ENCODE data around the gene STK11IP.

- TF ChIP-seq ZNF138 (CRISPR knock-in tag; IDR thresholded peaks at IDR 0.05; ENCODE audit: low read depth) (no peak), RFX1 (IDR thresholded peaks at IDR 0.05) (peak; percentile 16; the same call in 1 of the 2 replicates), ARID2 (CRISPR knock-in tag; IDR thresholded peaks at IDR 0.05; ENCODE audit: borderline replicate concordance) (no peak), CTCF (CRISPR knock-in tag; IDR thresholded peaks at IDR 0.05) (peak; percentile 58), UBTF (CRISPR knock-in tag; IDR thresholded peaks at IDR 0.05) (no peak), ADNP (CRISPR knock-in tag; IDR thresholded peaks at IDR 0.05) (no peak)
Observed at GRCh38 chr2:219626540-219626939, 28.9 kb downstream of the STK11IP start.

All from HepG2 (cell line).